Transverse colon (tissue), 4 donors: ENCODE measurements around the gene SYNPO2. TPM values are rescaled to one million over a fixed set of nuclear protein-coding genes. Genes with fewer than 3 reads are reported as not detected.

Experiments used
- DNase-seq: peaks from one replicate; pipeline ENCODE4 v3.0.0-alpha.2; 2019
- H3K27ac ChIP-seq, 4 donors: fragments of 200-600 bp; sonication (generic); 2 replicates each; pipeline ENCODE4 v1.5.1; 2016 to 2018; ENCODE audit warnings: inconsistent platforms in 4 of 4
- H3K27me3 ChIP-seq: fragments of 200-600 bp; sonication (generic); 2 replicates; pipeline ENCODE4 v1.5.1; 2017; ENCODE audit warnings: inconsistent platforms
- H3K36me3 ChIP-seq, 4 donors: fragments of 200-600 bp; sonication (generic); 2 replicates each; pipeline ENCODE4 v1.5.1; 2017 to 2019; ENCODE audit warnings: inconsistent platforms in 4 of 4
- H3K4me1 ChIP-seq, 4 donors: fragments of 200-600 bp; sonication (generic); 2 replicates each; pipeline ENCODE4 v1.5.1; 2017 to 2020; ENCODE audit warnings: inconsistent platforms in 4 of 4
- H3K4me3 ChIP-seq, 4 donors: fragments of 200-600 bp; sonication (generic); 1 replicate in 1 of 4; 2 replicates in 3 of 4; pipeline versions ENCODE4 v1.5.1 to v1.6.1; 2017 to 2019; ENCODE audit warnings: inconsistent platforms in 4 of 4
- H3K9me3 ChIP-seq, 2 donors: fragments of 200-600 bp; sonication (generic); 2 replicates each; pipeline ENCODE4 v1.5.1; 2017 to 2019; ENCODE audit warnings: inconsistent platforms in 2 of 2
- CTCF ChIP-seq, 5 experiments: fragments of 200-600 bp in 3 of 5; fragments of 450-650 bp in 2 of 5; sonication (generic) in 3 of 5; IDR thresholded peaks; 1 replicate in 2 of 5; 2 replicates in 3 of 5; pipeline ENCODE4 v1.5.1; 2016 to 2017; ENCODE audit warnings: antibody characterized with exemption in 5 of 5, inconsistent platforms in 3 of 5, mild to moderate bottlenecking in 2 of 5, moderate library complexity in 1 of 5
- EP300 ChIP-seq: sonication (generic); formaldehyde crosslinking; IDR thresholded peaks from one replicate; pipeline ENCODE4 v1.6.1; 2017; ENCODE audit warnings: antibody characterized with exemption, low read depth
- POLR2A ChIP-seq: fragments of 450-650 bp; IDR thresholded peaks from one replicate; pipeline ENCODE4 v1.6.1; 2016; ENCODE audit warnings: antibody characterized with exemption, mild to moderate bottlenecking, moderate library complexity
- POLR2AphosphoS5 ChIP-seq, 3 donors: sonication (generic); formaldehyde crosslinking; IDR thresholded peaks; one replicate each; pipeline ENCODE4 v1.6.1; 2016; ENCODE audit warnings: antibody characterized with exemption in 3 of 3
- WGBS, 2 donors: methylation state at CpG; one replicate each; pipeline ENCODE4 v1.1.5; 2018; ENCODE audit warnings: low coverage in 1 of 2; 5-methylcytosine and 5-hydroxymethylcytosine counted together
- in situ Hi-C, 4 donors: fragments of 200-750 bp; cut with MboI; loops; one replicate each; pipeline versions ENCODE4 v1.15.0 to v1.15.1; 2017; ENCODE audit warnings: low sequenced_read_pairs in 3 of 4, low pct_ligation_motif_present in 1 of 4, low pct_unique_long_range_greater_than_20kb in 1 of 4
- intact Hi-C: fragments of 100-400 bp; cut with DNase I; formaldehyde crosslinking; loops from one replicate; pipeline ENCODE4 v1.15.1; 2023; ENCODE audit warnings: low total_unique reads
- total RNA-seq, 4 donors: library from RNA; depleted of rRNA; stranded (reverse); fragments of >200 nt; gene quantifications; one replicate each; pipeline ENCODE4 v1.1.0, GENCODE V29; 2016

Gene SYNPO2
- total RNA-seq, 4 donors from 2014 or later, result 99.7 to 400 (median 145) TPM

GRCh38 chr4:118881512-118882146, 7.0 kb upstream of the SYNPO2 start:
- Histone ChIP-seq H3K36me3 (no peaks in the 10 kb centered on the region), H3K4me3 (no peak overlapping the region), H3K27me3 (no peaks in the 10 kb centered on the region), H3K9me3 (no peaks in the 10 kb centered on the region), H3K27ac (no peak overlapping the region), H3K4me1 (no peaks in the 10 kb centered on the region)
- in situ Hi-C loops, result loop anchor here in 1 of 4 donors (25.0 kb wide), 1 partner anchor 119 kb away; no protein-coding TSS in a partner anchor
- no peak for TF ChIP-seq POLR2A
- no peak for TF ChIP-seq EP300
- TF ChIP-seq POLR2AphosphoS5 (IDR thresholded peaks at IDR 0.05), result no peak
- no peak for TF ChIP-seq CTCF (IDR thresholded peaks at IDR 0.05)
- WGBS, 2 donors, result 82% methylated on average over 12 of the region's 12 CpGs; no CpG with 5 or more reads in 1 of the 2 donors
- intact Hi-C loops, result loop anchor here (10.0 kb wide), 2 partner anchors 47 to 117 kb away; partner anchors contain the start of gene SEC24D
- DNase-seq, result no peak

GRCh38 chr4:118883861-118884260, 4.8 kb upstream of the SYNPO2 start:
- no peak for DNase-seq
- TF ChIP-seq CTCF (IDR thresholded peaks at IDR 0.05) (no peak), POLR2A (no peak), EP300 (no peak), POLR2AphosphoS5 (IDR thresholded peaks at IDR 0.05) (no peak)
- intact Hi-C loops (loop anchor here (10.0 kb wide), 2 partner anchors 49 to 119 kb away; partner anchors contain the start of gene SEC24D), in situ Hi-C loops (loop anchor here in 1 of 4 donors (25.0 kb wide), 1 partner anchor 122 kb away; no protein-coding TSS in a partner anchor)
- H3K9me3 ChIP-seq, result no peaks in the 10 kb centered on the region
- H3K36me3 ChIP-seq, result no peaks in the 10 kb centered on the region
- H3K4me3 ChIP-seq, result no peak overlapping the region
- no peak overlapping the region for H3K27ac ChIP-seq
- peaks cover 0 to 6% (median 2%) of the 10 kb centered on the region in 4 donors for H3K4me1 ChIP-seq
- H3K27me3 ChIP-seq, result peaks cover 15% of the 10 kb centered on the region
- 64 to 75% methylated on average over 1 of the region's 1 CpG for WGBS, 2 donors

GRCh38 chr4:118884716-118885115, 3.9 kb upstream of the SYNPO2 start:
- no peak for DNase-seq
- H3K4me3 ChIP-seq, result no peak overlapping the region
- WGBS, 2 donors, result 76 to 81% methylated on average over 3 of the region's 3 CpGs
- H3K27ac ChIP-seq, result no peak overlapping the region
- no peaks in the 10 kb centered on the region for H3K36me3 ChIP-seq
- TF ChIP-seq POLR2A, result no peak
- no peak for TF ChIP-seq EP300
- TF ChIP-seq CTCF (IDR thresholded peaks at IDR 0.05), result no peak
- TF ChIP-seq POLR2AphosphoS5 (IDR thresholded peaks at IDR 0.05), result no peak
- H3K9me3 ChIP-seq, result no peaks in the 10 kb centered on the region
- H3K4me1 ChIP-seq, result peaks cover 0 to 11% (median 2%) of the 10 kb centered on the region in 4 donors
- in situ Hi-C loops (loop anchor here in 1 of 4 donors (25.0 kb wide), 1 partner anchor 122 kb away; no protein-coding TSS in a partner anchor), intact Hi-C loops (loop anchor here (10.0 kb wide), 2 partner anchors 50 to 120 kb away; partner anchors contain the start of gene SEC24D)
- peaks cover 24% of the 10 kb centered on the region for H3K27me3 ChIP-seq

GRCh38 chr4:118889312-118889691, 648 bp downstream of the SYNPO2 start:
- Histone ChIP-seq H3K9me3 (no peaks in the 10 kb centered on the region), H3K27me3 (peaks cover 26% of the 10 kb centered on the region), H3K36me3 (no peaks in the 10 kb centered on the region), H3K4me3 (peak overlapping the region; percentile 36 to 60 (median 38)), H3K27ac (peak overlapping the region; percentile 74 to 87 (median 81)), H3K4me1 (peaks cover 0 to 11% (median 2%) of the 10 kb centered on the region in 4 donors)
- in situ Hi-C loops, result loop anchor here in 1 of 4 donors (25.0 kb wide), 1 partner anchor 127 kb away; no protein-coding TSS in a partner anchor
- WGBS, 2 donors, result 23 to 33% methylated on average over 4 of the region's 4 CpGs
- intact Hi-C loops, result loop anchor here (10.0 kb wide), 2 partner anchors 55 to 125 kb away; partner anchors contain the start of gene SEC24D
- TF ChIP-seq POLR2AphosphoS5 (IDR thresholded peaks at IDR 0.05) (peak in 2 of 3 donors; percentile 54 to 61), CTCF (IDR thresholded peaks at IDR 0.05) (no peak), EP300 (no peak), POLR2A (no peak)
- DNase-seq, result no peak
